ENCODE results near the gene WDR88.
A peak's percentile ranks its signal among the peaks of the same experiment; 100 is the strongest.
"Not testable (repeated sequence)": the region's sequence is repeated elsewhere in the genome, so short reads cannot be mapped to it uniquely, and the experiment has no call there.

The WDR88 gene

DNA sequence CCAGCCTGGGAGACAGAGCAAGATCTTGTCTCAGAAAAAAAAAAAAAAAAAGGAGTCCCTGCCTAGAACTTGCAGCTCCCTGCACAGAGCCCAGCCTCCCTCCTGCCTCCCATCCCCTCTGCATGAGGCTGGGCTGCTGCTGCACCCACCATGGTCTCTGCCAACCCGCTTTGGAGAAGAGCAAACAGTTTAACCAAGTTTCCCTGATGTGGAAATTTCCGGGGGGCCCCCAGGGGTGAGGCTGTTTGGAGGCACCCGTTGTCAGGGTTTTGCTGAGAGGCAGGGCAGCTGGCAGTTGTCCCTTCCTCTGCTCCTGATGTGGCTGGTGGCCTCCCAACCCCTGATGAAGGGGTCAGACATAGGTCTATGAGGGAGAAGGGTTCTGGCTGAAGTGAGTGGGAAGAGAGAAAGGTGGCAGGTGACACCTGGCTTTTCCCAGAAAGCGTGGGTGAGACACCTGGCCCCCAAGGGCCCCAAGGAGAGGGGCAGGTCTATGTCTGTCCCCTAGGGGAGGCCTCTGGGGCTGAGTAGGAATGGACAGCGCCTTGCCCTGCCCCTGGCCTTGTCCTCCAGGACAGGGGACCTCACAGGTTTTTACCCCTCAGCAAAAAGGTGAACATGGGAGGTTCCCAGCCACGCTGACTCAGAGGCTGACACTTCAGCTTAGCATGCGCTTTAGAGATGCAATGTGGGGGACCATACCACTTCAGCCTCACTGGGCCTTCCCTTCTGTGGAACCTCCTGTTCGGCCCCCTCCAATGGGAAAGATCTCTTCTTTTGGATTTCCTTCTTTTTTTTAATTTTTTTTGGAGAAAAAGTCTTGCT, 67.7 kb downstream of the WDR88 start:
- peak; percentile 69 for DNase-seq

DNA sequence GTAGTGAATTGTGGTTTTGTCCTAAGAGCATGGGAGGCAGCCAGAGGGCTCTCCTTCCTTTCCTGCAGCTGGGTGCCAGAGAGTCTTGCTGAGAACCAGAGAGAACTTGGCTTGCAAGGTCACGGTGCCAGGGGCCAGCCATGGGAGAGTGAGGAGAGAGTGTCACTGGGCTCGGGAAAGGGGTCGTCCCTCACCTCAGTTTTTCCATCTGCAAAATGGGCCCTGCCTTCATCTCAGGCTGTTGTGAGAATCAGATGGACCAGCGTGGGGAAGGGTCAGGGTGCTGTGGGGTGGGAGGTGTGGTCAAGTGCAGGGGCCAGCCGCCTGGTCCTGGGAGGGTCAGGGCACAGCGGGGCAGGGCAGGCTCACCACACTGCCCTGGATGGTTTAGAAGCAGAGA, 69.6 kb downstream of the WDR88 start:
- DNase-seq = no peak

DNA sequence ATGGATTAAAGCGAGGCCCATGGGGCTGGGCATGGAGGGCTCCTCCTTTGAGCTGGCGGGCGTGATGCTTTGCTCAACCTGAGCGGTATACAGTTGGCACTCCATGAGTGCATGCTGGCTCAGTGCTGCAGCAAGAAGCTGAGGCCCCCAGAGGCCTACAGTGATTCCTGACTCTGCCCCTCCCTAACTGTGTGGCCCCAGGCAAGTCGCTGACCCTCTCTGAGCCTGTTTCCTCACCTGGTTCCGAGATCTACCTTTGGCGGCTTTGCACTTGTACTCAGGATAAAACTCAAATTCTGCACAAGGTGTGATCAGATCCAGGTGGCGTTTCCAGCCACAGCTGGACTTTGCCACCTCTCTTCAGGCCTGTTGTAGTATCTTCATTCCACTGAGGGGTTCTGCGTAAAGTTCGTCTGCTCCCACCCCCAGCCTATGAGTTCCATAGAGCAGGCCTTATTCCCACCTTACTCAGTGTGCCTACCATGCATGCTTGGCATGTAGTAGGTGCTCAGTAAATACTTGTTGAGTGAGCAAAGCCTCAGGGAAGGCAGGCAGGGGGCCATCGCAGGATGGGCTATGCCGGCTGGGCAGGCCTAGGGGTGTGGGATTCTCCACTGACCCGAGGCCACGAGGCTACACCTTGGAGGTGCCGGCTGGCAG, 70.1 kb downstream of the WDR88 start:
- no peak for DNase-seq

DNA sequence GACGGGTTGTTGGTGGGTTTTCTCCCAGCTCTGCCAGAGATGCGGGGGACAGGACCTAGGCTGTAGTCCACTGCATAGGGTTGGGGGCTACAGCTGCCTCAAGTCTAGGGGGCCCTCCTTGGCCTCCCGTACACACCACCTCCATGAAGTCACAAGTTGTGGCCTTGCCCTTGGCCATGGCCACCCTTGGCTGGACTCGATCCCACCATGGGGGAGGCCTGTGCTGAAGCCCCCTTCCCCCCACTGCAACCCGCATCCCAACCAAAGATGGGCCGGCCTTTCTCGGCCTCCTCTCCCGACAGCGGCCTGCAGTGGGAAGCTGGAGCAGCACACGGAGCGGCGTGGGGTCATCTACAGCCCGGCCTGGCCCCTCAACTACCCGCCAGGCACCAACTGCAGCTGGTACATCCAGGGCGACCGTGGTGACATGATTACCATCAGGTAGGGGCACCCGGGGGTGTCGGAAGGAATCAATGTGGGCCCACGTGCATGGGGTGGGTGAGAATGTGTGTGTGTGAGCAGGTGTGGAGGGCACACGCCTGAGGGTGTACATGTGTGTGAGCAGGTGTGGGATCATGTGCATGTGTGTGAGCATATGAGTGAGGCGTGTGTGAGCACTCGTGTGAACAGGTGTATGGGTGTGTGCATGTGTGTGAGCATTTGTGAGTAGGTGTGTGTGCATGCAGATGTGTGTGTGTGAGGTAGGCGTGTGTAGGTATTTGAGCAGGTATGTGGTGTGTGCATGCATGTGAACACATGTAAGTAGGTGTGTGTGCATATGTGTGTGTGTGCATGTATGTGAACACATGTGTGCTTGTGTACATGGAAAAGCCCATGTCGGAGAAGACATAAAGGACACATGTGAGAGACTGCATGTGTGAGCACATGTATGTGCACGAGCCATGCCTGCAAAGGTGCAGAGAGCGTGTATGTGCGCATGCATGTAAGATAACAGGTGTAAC, 70.9 kb downstream of the WDR88 start:
- DNase-seq = no peak

DNA sequence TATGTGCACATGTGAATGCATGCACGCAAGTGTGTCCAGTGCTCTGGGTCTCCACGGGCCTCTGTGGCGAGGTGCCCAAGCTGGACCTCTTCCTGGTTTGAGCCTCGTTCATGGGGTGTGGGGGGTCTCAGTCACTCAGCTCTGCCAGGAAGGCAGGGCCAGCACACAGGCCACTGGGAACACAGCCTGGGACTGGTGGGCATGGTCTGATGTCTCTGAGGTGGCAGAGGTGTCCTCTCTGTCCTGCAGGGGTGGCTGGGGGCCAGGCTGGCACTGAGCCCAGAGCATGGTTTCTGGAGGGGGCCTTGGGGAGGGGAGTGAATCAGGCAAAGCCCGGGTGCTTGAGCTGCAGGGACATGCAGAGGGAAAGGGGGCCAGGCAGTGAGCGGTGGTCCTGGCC, 71.6 kb downstream of the WDR88 start:
- no peak for DNase-seq

DNA sequence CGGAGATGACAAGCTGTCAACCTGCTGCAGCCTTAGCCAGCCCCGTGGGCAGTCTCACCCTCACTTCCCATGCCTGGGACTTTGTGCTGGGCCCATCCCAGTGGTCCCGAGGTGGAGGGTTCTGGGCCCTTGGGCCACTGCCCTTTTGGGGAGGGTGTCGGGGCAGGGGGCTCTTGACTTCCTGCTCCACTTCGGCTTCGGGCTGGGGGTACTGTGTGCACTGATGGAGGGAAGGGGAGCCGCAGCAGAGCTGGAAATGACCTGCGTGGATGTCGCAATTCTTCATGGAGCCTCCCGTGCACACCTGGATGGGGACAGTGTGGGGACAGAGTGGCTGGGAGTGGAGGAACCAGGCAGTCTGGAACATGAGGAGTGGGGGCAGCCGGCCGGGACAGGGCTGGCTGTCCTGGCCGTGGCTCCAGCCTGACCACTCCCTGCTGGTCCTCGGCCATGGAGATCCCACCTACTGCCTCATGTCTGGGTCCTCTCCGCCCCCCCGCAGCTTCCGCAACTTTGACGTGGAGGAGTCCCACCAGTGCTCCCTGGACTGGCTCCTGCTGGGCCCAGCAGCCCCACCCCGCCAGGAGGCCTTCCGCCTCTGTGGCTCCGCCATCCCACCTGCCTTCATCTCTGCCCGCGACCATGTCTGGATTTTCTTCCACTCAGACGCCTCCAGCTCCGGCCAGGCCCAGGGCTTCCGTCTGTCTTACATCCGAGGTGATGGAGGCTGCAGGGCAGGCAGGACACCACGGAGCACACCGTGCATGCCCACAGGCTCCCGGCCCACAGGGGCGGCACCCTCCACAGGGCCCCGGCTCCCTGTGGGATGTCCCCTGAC, 72.4 kb downstream of the WDR88 start:
- no peak for DNase-seq

DNA sequence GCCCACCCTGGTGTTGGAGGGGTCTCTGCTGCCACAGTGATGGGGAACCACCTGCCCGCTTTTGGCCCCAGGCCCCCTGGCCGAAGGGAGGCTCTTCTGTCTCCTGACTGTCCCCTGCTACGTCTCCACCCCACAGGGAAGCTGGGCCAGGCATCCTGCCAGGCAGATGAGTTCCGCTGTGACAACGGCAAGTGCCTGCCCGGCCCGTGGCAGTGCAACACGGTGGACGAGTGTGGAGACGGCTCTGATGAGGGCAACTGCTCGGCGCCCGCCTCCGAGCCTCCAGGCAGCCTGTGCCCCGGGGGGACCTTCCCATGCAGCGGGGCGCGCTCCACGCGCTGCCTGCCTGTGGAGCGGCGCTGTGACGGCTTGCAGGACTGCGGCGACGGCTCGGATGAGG, 73.2 kb downstream of the WDR88 start:
- no peak for DNase-seq

DNA sequence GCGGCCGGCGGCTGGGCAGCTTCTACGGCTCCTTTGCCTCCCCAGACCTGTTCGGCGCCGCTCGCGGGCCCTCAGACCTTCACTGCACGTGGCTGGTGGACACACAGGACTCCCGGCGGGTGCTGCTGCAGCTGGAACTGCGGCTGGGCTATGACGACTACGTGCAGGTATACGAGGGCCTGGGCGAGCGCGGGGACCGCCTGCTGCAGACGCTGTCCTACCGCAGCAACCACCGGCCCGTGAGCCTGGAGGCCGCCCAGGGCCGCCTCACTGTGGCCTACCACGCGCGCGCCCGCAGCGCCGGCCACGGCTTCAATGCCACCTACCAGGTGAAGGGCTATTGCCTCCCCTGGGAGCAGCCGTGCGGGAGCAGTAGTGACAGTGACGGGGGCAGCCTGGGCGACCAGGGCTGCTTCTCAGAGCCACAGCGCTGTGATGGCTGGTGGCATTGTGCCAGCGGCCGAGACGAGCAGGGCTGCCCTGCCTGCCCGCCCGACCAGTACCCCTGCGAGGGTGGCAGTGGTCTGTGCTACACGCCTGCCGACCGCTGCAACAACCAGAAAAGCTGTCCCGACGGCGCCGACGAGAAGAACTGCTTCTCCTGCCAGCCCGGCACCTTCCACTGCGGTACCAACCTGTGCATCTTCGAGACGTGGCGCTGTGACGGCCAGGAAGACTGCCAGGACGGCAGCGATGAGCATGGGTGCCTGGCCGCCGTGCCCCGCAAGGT, 73.8 kb downstream of the WDR88 start:
- DNase-seq = no peak

DNA sequence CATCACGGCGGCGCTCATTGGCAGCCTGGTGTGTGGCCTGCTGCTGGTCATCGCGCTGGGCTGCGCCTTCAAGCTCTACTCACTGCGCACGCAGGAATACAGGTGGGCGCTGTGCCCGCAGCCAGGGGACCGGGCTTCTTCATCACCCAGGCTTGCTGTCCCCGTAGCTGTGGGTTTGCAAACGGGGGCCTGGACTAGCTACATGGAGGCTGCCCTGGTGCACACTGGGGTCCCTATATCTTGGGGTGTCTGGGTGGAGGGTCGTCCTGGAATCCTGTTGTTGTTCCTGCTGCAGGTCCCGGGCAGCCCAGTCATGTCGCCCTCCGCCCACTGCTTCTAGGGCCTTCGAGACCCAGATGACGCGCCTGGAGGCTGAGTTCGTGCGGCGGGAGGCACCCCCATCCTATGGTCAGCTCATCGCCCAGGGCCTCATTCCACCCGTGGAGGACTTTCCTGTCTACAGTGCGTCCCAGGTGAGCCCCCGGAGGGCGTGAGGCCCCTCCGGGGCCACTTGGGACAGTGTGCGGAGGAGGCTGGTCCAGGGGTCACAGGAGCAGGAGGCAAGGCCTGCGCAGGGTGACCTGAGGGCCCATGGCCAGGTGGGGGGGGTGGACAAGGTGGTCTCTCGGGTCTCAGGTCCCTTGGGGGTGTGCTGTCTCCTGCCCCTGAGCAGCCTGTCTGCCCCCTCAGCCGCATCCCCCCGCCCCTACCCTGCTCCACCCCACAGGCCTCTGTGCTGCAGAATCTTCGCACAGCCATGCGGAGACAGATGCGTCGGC, 74.5 kb downstream of the WDR88 start:
- no peak for DNase-seq

DNA sequence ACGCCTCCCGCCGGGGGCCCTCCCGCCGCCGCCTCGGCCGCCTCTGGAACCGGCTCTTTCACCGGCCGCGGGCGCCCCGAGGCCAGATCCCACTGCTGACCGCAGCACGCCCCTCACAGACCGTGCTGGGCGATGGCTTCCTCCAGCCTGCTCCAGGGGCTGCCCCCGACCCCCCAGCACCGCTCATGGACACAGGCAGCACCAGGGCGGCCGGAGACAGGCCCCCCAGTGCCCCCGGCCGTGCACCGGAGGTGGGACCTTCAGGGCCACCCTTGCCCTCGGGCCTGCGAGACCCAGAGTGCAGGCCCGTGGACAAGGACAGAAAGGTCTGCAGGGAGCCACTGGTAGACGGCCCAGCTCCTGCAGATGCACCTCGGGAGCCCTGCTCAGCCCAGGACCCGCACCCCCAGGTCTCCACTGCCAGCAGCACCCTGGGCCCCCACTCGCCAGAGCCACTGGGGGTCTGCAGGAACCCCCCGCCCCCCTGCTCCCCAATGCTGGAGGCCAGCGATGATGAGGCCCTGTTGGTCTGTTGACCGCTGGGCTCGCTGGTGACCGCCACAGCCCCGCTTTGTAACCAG, 75.2 kb downstream of the WDR88 start:
- DNase-seq = no peak

DNA sequence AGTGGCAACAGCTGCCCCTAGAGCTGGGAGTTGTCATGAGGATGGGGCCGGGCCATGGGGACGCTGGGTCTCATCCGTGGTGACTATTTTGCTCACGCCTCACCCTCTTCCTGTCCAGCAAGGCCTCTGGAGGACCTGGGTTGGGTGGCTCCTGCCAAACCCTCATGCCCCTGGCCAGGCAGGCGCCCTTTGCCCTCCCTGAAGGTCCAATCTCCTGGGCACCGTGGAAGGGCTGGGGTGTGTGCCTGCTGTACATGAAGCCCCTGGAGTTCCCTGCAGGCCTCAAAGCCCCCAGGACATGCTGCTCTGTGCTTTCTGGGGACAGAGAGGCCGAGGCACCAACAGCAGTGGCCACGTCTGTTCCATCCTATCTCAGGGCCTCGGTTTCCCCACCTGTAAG, 76.0 kb downstream of the WDR88 start:
- DNase-seq = no peak

DNA sequence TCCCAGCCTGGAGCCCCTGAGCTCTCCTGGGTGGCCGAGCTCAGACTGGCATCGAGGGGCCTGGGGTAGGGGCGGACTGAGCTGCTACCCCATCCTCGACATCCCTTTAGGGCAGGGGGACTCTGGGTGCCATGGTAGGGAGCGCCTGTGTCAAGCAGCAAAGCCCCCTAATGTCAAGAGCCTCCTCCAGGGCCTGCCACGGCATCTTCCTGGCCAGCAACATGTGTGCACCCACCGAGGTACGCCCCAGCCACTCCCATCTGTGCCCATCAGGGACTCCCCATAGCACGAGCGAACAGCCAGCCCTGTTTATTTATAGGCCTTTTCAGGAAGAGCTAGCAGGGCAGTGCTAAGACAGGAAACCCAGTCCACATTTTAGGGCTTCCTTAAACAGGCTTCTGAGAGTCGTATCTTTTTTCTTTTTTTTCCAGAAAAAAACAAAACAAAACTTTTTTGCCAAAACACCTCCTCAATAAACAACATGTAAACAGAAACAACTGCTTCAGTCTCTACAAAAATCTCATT, 76.5 kb downstream of the WDR88 start:
- DNase-seq = no peak

DNA sequence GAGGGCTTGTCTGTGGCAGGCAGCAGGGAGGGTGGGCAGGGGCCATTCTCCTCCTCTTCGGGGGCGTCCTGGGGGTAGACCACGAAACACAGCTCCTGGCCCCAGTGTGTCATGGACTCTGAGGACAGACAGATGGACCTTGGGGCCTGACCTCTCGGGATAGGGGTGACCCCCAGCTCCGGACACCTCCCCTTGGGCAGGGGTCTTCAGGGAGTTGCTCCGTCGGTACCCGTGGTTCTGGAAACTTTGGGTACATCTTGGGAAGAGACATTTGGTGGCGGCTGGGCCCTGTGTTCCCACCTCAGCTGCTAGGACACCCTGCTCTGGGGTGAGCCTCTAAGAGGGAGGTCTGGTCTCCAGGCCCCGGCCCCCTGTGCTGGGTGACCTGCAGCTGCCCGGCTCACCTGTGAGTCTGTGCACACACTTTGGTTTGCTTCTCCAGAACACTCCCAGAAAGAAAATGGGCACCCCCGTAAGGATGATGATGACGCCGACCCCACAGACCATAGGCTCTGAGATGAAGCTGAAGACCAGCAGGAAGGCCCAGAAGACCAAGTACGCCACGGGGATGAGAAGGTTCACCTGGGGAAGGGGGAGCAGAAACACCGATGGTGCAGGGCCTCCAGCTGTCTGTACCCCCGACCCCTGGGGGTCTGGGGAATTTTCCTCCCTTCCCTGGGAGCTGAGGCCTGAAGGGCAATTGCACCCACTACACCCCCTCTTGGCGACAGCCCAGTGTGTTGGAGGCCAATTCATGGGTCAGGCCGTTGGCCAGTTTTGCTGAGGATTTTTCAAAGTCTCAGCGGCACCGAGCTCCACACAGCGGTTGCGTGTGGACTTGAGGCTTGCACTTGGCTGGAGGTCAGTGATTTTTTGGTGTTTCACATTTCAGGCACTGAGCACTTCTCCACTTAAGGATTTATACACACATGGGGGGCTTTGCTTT, 77.3 kb downstream of the WDR88 start:
- DNase-seq = no peak

DNA sequence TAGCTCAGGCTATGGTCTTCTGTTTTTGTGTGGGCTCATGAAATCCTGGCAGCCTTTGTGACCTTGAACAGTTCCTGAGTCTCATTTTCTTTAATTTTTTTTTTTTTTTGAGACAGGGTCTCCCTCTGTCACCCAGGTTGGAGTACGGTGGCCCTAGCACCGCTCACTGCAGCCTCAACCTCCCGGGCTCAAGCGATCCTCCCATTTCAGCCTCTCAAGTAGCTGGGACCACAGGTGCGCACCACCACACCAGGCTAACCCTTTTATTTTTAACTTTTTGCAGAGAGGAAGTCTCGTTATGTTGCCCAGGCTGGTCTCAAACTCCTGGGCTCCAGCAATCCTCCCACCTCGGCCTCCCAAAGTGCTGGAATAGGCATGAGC, 77.9 kb downstream of the WDR88 start:
- not testable (repeated sequence) for DNase-seq

DNA sequence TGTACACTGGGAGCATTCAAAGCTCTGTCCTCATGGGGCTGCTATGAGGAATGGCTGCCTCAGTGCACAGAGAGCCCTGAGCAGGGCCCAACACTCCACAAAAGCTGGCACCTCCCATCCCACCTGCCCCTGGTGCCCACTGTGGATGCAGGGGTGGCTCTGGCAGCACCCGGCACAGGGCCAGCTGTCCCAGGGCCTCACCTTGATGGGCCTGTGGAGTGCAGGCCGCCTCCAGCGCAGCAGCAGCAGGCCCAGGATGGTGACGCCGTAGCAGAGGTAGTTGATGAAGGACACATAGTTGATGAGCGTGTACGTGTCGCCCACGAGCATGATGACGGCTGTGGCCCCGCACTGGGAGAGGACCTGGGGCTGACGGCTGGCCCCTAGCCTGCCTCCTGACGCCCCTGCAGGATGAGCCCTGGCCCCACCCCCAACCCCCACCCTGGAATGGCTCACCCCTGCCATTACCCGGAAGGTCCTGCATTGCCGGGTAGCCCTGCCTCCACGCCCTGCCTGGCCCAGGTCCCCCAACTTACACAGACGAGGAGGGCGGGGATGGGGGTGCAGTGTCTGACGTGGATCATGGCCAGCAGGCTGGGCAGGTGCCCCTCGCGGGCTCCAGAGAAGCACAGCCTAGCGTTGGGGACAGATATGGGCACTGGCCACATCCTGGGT, 78.5 kb downstream of the WDR88 start:
- no peak for DNase-seq

DNA sequence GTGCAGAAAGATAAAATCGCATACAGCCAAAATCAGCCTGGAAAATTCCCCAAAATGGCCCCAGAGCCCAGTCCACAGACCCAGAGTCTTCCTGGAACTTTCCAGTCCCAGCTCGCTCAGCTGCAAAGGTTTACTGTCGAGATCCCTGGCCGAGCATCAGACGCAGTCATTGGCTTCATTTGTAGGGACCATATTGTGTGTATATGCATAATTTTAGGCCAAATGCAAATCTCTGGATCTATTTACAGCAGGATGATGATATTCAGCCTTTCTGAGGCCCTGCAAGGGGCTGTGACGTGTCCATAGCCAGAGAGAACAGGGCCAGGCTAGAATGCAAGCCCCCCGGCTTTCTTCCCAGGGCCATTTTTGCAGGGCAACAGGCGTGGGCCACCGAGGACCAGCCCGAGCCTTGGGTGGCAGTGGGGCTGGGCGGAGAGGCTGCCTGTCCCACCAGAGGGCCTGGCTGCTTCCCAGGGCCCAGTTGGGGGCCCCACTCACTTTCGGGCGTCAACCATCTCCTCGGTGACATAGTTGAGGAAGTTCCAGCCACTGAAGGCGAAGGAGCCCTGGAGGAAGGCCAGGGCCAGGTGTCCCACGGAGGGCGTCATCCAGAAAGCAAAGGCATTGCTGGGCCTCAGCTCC, 80.0 kb downstream of the WDR88 start:
- no peak for DNase-seq

DNA sequence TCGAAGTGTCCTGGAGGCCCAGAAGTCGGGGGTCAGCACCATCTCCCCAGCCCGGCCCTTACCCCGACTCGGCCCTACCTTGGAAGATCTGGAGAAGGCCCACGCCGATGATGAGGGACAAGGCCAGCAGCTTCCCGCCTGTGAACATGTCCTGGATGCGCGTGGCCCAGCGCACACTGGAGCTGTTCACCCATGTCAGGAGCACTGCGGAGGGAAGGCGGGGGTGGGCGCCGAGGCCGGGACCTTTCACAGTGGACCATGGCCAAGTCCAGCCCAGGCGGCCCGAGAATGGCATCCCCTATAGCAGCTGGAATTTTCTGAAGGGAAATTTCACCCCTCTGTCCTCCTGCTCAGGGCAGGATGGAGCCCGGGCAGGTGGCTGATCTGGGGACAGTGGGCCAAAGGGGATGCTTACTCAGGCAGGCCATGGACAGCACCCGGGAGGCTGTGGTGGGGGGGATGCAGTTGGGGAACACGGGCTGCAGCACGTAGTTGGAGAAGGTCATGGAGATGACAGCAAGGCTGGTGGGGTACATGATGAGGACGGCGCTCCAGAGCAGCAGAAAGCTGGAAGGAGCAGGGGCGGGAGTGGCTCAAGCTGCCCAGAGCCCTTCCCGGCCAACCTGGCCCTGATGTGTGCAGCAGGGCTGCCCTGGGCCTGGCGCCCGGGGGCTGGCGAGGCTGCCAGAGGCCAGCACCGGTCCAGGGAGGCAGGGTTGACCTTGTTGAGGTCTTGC, 80.7 kb downstream of the WDR88 start:
- no peak for DNase-seq

All from SIG-M5 (cell line).